Right lobe of liver (tissue), 4 donors: ENCODE data around the gene REEP3.

ENCODE experiments used
- CTCF ChIP-seq, 4 donors: fragments of 200-600 bp in 3 of 4; fragments of 450-650 bp in 1 of 4; IDR thresholded peaks; one replicate each; pipeline versions ENCODE4 v1.5.1 to v1.8.0; 2016 to 2022; ENCODE audit warnings: antibody characterized with exemption in 4 of 4, mild to moderate bottlenecking in 2 of 4
- POLR2A ChIP-seq: fragments of 450-650 bp; IDR thresholded peaks from one replicate; pipeline ENCODE4 v1.6.1; 2017; ENCODE audit warnings: antibody characterized with exemption, mild to moderate bottlenecking
- donor health status: DM: no; HTN: no; CAD: no.
- donor health status: DM: no; HTN: no; CAD: no.
- donor health status: DM: no; HTN: yes; CAD: no.

- TF ChIP-seq CTCF (IDR thresholded peaks at IDR 0.05) (no peak), POLR2A (no peak)
These were observed 24.6 kb upstream of the REEP3 start for GRCh38 chr10:63496561-63496960.
